ENCODE measurements around the gene ARAP3.
A peak's percentile ranks its signal among the peaks of the same experiment; 100 is the strongest.

The ARAP3 gene

GRCh38 chr5:141669520-141669919, 12.5 kb downstream of the ARAP3 start:
- peak; percentile 23 for DNase-seq

- no peak for DNase-seq
Observed at GRCh38 chr5:141668601-141669265, 13.3 kb downstream of the ARAP3 start.

DNA sequence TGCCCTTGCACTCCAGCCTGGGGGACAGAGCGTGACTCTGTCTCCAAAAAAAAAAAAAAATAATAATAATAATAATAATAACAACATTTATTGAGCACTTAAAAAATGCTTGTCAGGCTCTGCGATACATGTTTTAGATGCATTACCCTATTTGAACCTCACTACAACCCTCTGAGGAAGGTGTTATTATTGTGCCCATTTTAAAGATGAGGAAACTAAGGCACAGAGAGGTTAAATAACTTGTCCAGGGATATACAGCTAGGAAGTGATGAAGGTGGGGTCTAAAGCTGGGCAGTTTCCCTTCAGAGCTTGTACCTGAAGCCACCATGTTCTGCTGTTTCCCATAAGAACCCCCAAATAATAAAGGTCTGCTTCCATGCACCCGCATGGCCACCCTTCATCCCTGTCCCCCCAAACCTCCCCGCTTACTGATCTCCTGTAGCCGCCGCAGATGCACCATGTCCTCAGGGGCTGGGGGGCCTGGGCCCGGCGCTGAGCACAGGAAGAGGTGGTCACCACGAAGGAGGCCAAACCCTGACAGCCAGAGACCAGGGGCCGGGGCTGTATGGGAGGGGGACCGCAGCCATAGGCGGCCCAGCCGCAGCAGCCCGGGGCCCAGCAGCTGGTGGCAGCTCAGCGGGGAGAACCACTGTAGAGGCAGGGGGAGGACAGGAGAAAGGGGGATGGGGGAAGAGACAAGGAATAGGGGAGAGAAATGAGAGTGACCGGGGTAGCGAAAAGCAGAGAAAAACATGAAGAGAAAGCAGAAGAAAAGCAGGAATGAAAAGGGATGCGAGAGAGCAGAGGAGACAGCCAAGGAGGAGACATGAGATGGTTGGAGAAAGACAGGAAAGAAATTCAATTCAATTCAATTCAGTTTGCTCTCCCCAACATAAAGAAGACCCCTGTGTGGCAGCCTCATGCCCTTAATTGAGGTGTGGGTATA, 15.8 kb downstream of the ARAP3 start:
- DNase-seq = no peak

DNA sequence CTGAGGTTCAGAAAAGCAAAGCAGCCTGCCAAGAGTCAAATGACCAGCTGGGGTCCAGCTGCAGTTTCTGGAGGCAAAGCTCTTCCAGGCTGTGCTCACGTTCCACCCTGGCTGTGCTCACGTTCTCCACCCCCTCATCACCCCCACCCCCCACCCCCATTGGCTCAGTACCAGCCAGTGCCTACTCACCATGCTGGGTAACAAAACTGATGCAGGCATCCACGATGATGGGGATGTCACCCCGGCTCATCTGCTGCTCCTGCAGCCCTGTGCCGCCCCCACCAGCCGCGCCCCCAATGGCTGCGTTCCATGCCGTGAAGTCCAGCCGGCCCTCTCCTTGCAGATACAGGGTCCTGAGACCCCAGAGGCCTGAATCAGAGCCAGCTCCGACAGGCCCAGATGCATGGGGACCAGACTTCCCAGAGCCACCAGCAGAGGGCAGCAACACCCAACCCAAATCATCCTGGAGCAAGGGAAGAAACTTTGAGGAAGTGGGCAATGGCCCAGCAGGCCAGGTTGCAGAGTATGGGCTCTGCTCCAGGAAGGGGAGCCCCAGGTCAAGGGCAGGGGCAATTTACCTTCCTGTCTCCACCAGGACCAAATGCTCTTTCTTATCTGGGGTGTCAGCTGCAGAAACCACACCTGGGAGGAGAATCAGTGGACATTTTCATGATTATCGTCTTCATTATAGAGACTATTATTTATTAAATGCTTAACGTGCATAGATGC, 17.1 kb downstream of the ARAP3 start:
- peak; percentile 85 for DNase-seq

DNA sequence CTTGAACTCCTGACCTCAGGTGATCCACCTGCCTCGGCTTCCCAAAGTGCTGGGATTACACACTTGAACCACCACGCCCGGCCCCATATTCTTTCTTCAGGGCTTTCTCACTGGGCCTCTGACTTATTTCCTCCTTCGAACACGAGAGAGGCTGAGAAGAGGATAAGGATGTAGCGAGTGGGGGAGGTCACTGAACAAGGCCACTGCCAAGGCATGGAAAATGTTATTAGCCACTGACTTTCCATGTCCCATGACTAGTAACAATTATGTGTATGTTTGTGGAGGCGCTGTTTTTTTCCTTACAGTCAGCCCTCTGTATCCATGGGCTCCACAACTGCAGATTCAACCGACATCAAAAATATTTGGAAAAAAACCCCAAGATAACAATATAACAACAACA, 18.5 kb downstream of the ARAP3 start:
- no peak for DNase-seq

DNA sequence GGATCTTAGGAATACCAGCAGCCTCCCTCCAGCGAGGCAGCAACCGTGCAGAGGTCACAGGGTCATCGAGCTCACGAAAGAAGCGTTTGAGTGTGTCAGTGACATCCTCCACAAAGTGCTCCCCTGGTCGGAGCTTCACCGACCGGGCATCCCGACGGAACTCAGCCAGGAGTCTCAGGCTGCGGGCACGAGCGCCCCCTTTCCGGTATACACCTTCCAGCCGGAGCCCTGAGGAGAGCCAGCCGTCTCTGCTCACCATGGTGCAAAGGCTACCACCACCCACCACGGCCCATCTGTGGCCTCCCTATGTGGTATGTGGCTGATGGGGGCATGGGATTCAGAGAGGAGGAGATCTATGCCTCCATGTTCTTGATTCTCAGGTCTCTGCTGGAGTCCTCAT, 20.0 kb downstream of the ARAP3 start:
- no peak for DNase-seq

DNA sequence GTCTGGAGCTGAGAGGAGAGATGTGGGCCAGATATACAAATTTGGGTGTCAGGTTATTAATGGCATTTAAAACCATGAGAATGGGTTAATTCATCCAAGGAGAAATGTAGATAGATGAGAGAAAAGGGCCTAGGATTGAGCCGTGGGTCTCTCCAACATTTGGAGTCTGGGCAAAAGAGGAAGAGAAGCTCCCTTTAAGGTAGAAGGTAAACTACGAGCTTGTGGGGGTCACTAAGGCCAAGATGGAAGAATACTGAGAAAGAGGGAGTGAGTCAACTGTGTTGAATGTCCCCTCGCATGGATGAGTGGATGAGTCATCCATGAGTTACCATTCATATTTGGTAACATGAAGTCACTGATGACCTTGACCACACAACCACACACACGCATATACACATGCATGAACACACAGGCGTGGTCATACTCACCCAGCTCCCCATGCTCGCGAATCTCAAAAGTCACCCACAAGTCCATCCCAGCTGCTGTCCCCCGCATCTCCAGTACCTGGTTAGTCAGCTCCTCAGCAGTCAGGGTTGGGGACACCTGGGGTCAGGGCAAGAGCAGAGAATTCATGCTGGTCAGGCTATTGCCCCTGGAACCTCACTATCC, 24.0 kb downstream of the ARAP3 start:
- no peak for DNase-seq

- no peak for DNase-seq
Observed at GRCh38 chr5:141657404-141657803, 24.6 kb downstream of the ARAP3 start.

GRCh38 chr5:141656396-141656795, 25.6 kb downstream of the ARAP3 start:
- DNase-seq = no peak

DNA sequence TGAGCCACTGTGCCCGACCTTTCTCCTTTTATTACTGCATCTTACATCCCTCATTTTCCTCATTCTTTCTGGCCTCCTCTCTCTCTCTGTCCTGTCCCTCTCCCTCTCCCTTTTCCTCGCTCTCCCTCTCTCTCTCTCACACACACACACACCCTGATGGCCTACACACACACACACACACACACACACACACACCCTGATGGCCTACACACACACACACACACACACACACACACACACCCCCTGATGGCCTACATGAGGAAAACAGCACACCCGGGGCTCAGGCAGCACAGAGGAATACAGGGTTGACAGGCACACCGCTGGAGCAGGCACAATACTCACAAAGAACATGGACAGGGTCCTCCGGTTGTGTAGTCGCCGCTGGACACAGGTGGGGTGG, 27.0 kb downstream of the ARAP3 start:
- DNase-seq = no peak

DNA sequence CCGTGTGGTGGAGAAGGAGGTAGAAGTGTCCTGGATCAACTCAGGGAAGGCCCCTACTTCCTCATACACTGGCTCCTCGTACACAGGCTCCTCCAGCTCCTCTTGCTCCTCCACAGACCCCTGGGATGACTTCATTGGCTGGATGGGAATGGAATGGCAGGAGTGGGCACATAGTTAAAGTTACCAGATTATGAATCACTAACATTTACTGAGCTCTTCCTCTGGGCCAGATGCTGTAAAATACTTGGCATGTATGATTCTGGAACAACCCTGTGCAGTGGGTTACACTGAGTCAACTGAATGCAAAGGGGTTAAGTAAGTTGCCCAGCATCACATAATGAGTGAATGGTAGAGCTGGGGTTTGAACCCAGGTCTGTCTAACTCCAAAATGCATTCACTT, 27.7 kb downstream of the ARAP3 start:
- no peak for DNase-seq

DNA sequence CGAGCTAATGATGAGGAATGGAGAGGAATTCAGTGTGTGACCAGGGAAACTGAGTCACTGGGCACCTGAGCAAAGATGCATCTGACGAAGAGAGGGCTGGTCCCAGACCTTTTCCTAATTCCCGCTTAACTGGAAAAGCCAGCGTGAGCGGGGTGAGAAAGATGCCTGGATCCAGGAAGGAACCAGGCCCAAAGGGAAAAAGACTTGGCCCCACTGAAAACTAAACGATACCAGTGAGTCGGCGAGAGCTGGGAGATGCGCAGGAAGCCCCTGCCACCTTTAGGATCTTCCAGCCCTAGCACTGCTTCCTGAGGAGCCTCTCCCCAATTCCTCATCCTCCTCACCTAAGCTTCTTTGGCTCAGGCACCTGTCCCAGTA, 30.3 kb downstream of the ARAP3 start:
- no peak for DNase-seq

- DNase-seq = peak; percentile 91
Observed at GRCh38 chr5:141650851-141651727, 30.9 kb downstream of the ARAP3 start, which contains the start of gene FCHSD1. FCHSD1 (minus strand) TSS chr5:141651418; CDS start chr5:141651368, 50 bp downstream.

- DNase-seq = no peak
Observed at GRCh38 chr5:141649972-141650371, 32.1 kb downstream of the ARAP3 start.

DNA sequence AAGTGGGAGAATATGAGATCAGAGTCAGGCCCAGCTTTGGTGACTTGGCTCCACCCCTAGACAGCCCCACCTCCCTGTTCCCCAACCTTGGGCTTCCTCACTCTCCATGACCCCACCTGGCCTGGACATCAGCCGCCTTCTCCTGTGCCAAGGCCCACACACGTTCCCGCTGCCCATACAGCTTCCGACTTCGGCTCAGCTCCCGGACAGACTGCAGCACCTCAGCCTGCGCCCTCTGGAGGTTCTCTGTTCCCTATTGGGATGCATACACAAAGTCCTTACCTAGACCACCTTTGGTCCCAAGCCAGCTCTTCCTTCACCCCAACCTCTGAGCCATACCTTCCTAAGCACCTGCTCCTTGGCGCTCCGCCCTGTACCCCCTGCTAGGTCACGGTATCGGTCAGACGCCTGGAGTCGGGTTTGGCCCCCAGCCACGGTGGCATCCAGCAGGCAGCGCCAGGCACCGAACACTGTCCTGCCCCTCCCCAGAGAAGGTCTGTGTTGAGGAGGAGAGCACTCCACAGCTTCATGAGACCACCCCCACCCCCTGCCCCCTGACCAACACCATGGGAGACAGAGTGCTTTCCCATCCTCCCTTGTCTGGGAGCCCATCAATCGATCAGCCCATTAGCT, 32.9 kb downstream of the ARAP3 start:
- no peak for DNase-seq

- no peak for DNase-seq
Observed at GRCh38 chr5:141647851-141648250, 34.2 kb downstream of the ARAP3 start.

DNA sequence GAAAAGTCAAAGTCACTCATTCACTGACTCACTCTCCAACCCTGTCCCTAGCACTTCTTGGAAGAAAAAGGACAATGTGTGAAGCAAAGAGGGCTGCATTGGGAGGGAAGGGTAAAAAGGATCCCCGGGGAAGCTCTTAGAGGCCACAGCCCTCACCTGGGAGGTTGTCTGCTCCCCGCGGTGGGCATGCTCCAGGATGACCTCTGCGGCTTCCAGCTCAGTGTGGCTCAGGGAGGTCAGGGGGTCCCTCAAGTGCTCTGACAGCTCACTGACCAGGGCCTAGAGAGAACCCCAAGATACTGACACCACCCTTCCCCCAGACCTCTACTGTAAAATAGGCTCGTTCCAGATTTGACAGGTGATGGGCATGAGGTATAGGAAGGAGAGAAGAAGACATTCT, 34.8 kb downstream of the ARAP3 start:
- DNase-seq = no peak

GRCh38 chr5:141646026-141646425, 36.0 kb downstream of the ARAP3 start:
- DNase-seq = no peak

DNA sequence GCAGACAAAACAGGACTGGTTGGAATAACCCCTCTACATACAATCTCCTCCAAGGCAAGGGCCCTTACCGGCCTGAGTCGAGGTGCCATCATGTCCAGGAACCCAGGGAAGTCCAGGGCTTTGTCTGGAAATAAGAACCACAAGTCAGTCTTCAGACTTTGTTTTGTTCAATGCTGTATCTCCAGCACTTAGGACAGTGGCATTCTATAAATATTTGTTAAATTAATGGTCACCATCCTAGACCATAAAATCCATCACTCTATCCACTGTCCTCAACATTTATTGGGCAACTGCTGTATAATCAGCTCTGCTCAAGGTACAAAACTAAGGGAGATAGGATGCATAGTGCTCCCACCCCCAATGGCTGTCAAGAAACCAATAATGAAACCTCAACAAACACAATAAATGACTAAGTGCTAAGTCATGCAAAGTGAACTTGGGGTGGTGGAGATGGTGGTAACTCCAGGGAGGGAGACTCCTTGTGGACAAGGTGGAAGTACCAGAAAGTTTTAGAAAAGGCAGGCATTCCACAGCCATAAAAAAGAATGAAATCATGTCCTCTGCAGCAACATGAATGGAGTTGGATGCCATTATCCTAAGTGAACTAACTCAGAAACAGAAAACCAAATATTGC, 40.3 kb downstream of the ARAP3 start:
- DNase-seq = peak; percentile 53

DNA sequence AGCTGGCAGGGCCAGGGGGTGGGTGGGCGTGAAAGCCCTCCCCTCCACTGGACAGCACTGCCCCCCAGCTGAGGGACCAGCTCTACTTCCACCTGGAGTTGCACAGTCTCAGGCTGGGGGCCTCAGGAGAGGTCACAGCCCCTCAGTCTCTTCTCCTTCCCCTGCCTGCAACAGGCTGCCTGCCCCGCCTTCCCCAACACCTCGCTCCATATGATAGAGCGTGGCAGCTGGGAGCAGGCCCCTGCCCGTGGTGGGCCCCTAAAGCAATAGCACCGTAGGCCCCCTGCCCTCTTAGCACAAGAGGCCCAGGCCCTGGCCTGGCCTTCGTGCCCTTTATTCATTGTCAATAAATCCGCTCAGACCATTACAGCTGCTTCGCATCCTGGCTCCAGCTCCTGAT, 41.3 kb downstream of the ARAP3 start:
- DNase-seq = no peak

- DNase-seq = no peak
Observed at GRCh38 chr5:141640051-141640415, 42.0 kb downstream of the ARAP3 start.
